WTC11 (cell line): ENCODE measurements around the gene SURF2. TPM values are rescaled to one million over a fixed set of nuclear protein-coding genes. Genes with fewer than 3 reads are reported as not detected.

Experiments used
- ATAC-seq: fragments of 200-7000 bp; cut with Tn5 transposase; 2 replicates; pipeline ENCODE4 v1.10.0; 2021; ENCODE audit warnings: mild to moderate bottlenecking, moderate library complexity
- CTCF ChIA-PET: fragments of 300-600 bp; sonication (Branson Sonifier 250); formaldehyde crosslinking; loops from one replicate; lab custom pipeline; 2021; ENCODE audit warnings: antibody characterized with exemption; lab: Charles Lee
- POLR2A ChIA-PET: fragments of 350-600 bp; sonication (Branson Sonifier 250); formaldehyde crosslinking; loops from one replicate; lab custom pipeline; 2021; ENCODE audit warnings: antibody characterized with exemption; lab: Charles Lee
- DNase-seq: peaks from one replicate; pipeline ENCODE4 v3.0.0; 2021; ENCODE audit warnings: low spot score
- H3K27ac Mint-ChIP-seq: 2 replicates; pipeline ENCODE4 v1.8.0; 2021; ENCODE audit warnings: mixed read lengths
- H3K27me3 Mint-ChIP-seq: 2 replicates; pipeline ENCODE4 v1.8.0; 2021; ENCODE audit warnings: low read depth, mild to moderate bottlenecking, moderate library complexity, mixed read lengths
- H3K36me3 Mint-ChIP-seq: 2 replicates; pipeline ENCODE4 v1.8.0; 2021; ENCODE audit warnings: mixed read lengths
- H3K4me1 Mint-ChIP-seq: 2 replicates; pipeline ENCODE4 v1.8.0; 2022; ENCODE audit warnings: mixed read lengths
- H3K4me3 Mint-ChIP-seq: 2 replicates; pipeline ENCODE4 v1.8.0; 2021; ENCODE audit warnings: mild to moderate bottlenecking, moderate library complexity, mixed read lengths
- H3K9me3 Mint-ChIP-seq: 2 replicates; pipeline ENCODE4 v1.8.0; 2021; ENCODE audit warnings: mixed read lengths
- CBFB ChIP-seq: sonication (generic); formaldehyde crosslinking; IDR thresholded peaks from 2 replicates; pipeline ENCODE4 v1.8.1; 2022; ENCODE audit warnings: mild to moderate bottlenecking, low read depth, missing genetic modification reagents
- EMX1 ChIP-seq: fragments of 250-450 bp; sonication (Bioruptor Pico); IDR thresholded peaks from 2 replicates; pipeline ENCODE4 v1.8.0; 2021; ENCODE audit warnings: mild to moderate bottlenecking
- ERG ChIP-seq: fragments of 250-450 bp; sonication (Bioruptor Pico); IDR thresholded peaks from 2 replicates; pipeline ENCODE4 v1.8.0; 2021; ENCODE audit warnings: mild to moderate bottlenecking
- FOXP4 ChIP-seq: sonication (generic); formaldehyde crosslinking; IDR thresholded peaks from 2 replicates; pipeline ENCODE4 v1.8.0; 2022; ENCODE audit warnings: mild to moderate bottlenecking, missing genetic modification reagents
- OVOL2 ChIP-seq: fragments of 250-450 bp; sonication (Bioruptor Pico); IDR thresholded peaks from 2 replicates; pipeline ENCODE4 v1.9.0; 2021; ENCODE audit warnings: mild to moderate bottlenecking, borderline replicate concordance
- SMAD4 ChIP-seq: sonication (generic); formaldehyde crosslinking; IDR thresholded peaks from 2 replicates; pipeline ENCODE4 v1.8.0; 2022; ENCODE audit warnings: mild to moderate bottlenecking, missing genetic modification reagents
- SOX15 ChIP-seq: fragments of 250-450 bp; sonication (Bioruptor Pico); IDR thresholded peaks from 2 replicates; pipeline ENCODE4 v1.9.0; 2021; ENCODE audit warnings: mild to moderate bottlenecking
- SP1 ChIP-seq: sonication (generic); formaldehyde crosslinking; conservative IDR thresholded peaks from 2 replicates; pipeline ENCODE4 v1.8.1; 2022; ENCODE audit warnings: missing genetic modification reagents
- TEAD1 ChIP-seq: sonication (generic); formaldehyde crosslinking; IDR thresholded peaks from 2 replicates; pipeline ENCODE4 v1.8.0; 2022; ENCODE audit warnings: mild to moderate bottlenecking, missing genetic modification reagents
- ZNF512 ChIP-seq: sonication (generic); formaldehyde crosslinking; IDR thresholded peaks from 2 replicates; pipeline ENCODE4 v1.8.1; 2022; ENCODE audit warnings: missing genetic modification reagents, borderline replicate concordance
- total RNA-seq: library from RNA; stranded (reverse); gene quantifications from 3 replicates; pipeline ENCODE4 v1.2.3, GENCODE V29; 2021
- TF ChIP-seq, protein P1 (sequence below): sonication (generic); formaldehyde crosslinking; IDR thresholded peaks from 2 replicates; pipeline ENCODE4 v1.8.1; 2023; ENCODE audit warnings: mild to moderate bottlenecking, moderate library complexity, missing genetic modification reagents
- TF ChIP-seq, protein P2 (sequence below): sonication (generic); formaldehyde crosslinking; IDR thresholded peaks from 2 replicates; pipeline ENCODE4 v1.8.1; 2023; ENCODE audit warnings: mild to moderate bottlenecking, missing genetic modification reagents, moderate library complexity

The SURF2 gene
- total RNA-seq, 1 experiment from 2014 or later = 33.3 TPM

- ChIA-PET POLR2A (interaction anchor here (1.0 kb wide), 1 partner anchor 27 kb away, joined by 3 read pairs; the partner anchor contains the start of genes MED22 and RPL7A), CTCF (interaction anchor here (0.6 to 1.3 kb wide), 4 partner anchors 27 to 231 kb away, joined by 3 to 5 read pairs (median 4); partner anchors contain the start of genes MED22 and RPL7A)
- no peak for ATAC-seq
These were observed 18.3 kb downstream of the SURF2 start for GRCh38 chr9:133374612-133375115.

GRCh38 chr9:133375116-133375723 lies 18.9 kb downstream of the SURF2 start:
- TF ChIP-seq FOXP4 (CRISPR knock-in tag) (no peak), ZNF512 (CRISPR knock-in tag) (no peak)
- TF ChIP-seq, protein P1, sequence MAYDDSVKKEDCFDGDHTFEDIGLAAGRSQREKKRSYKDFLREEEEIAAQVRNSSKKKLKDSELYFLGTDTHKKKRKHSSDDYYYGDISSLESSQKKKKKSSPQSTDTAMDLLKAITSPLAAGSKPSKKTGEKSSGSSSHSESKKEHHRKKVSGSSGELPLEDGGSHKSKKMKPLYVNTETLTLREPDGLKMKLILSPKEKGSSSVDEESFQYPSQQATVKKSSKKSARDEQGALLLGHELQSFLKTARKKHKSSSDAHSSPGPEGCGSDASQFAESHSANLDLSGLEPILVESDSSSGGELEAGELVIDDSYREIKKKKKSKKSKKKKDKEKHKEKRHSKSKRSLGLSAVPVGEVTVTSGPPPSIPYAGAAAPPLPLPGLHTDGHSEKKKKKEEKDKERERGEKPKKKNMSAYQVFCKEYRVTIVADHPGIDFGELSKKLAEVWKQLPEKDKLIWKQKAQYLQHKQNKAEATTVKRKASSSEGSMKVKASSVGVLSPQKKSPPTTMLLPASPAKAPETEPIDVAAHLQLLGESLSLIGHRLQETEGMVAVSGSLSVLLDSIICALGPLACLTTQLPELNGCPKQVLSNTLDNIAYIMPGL = 0 out of 2 replicates have a peak, but pooled peaks have one; percentile 17
- POLR2A ChIA-PET = interaction anchor here (1.0 kb wide), 1 partner anchor 27 kb away, joined by 3 read pairs; the partner anchor contains the start of genes MED22 and RPL7A
- H3K36me3 Mint-ChIP-seq = peaks cover 25% of the 10 kb centered on the region
- CTCF ChIA-PET = interaction anchor here (0.6 to 1.3 kb wide), 4 partner anchors 27 to 231 kb away, joined by 3 to 5 read pairs (median 4); partner anchors contain the start of genes MED22 and RPL7A
- H3K4me3 Mint-ChIP-seq = peak overlapping the region; percentile 98
- peaks cover 30% of the 10 kb centered on the region for H3K27me3 Mint-ChIP-seq
- ATAC-seq (peak; percentile 3), DNase-seq (peak; percentile 35)
- H3K4me1 Mint-ChIP-seq = peaks cover 17% of the 10 kb centered on the region
- peak overlapping the region; percentile 96 for H3K27ac Mint-ChIP-seq
- peaks cover 4% of the 10 kb centered on the region for H3K9me3 Mint-ChIP-seq

More at GRCh38 chr9:133374612-133375115, 18.3 kb downstream of the SURF2 start:
- H3K27me3 Mint-ChIP-seq = peaks cover 30% of the 10 kb centered on the region
- TF ChIP-seq, protein P2, sequence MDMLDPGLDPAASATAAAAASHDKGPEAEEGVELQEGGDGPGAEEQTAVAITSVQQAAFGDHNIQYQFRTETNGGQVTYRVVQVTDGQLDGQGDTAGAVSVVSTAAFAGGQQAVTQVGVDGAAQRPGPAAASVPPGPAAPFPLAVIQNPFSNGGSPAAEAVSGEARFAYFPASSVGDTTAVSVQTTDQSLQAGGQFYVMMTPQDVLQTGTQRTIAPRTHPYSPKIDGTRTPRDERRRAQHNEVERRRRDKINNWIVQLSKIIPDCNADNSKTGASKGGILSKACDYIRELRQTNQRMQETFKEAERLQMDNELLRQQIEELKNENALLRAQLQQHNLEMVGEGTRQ (CRISPR knock-in tag) = no peak
- no peak for TF ChIP-seq EMX1
- TF ChIP-seq SP1 (CRISPR knock-in tag) = no peak
- no peak for TF ChIP-seq ERG
- no peak for TF ChIP-seq OVOL2 (CRISPR knock-in tag)
- TF ChIP-seq SMAD4 (CRISPR knock-in tag) = no peak
- TF ChIP-seq SOX15 (CRISPR knock-in tag) = no peak
- no peak for TF ChIP-seq CBFB
- no peak for TF ChIP-seq TEAD1
- H3K4me1 Mint-ChIP-seq = peaks cover 17% of the 10 kb centered on the region
- peak overlapping the region; percentile 96 for H3K27ac Mint-ChIP-seq
- peaks cover 29% of the 10 kb centered on the region for H3K36me3 Mint-ChIP-seq
- H3K9me3 Mint-ChIP-seq = peaks cover 4% of the 10 kb centered on the region
- DNase-seq = no peak
- H3K4me3 Mint-ChIP-seq = peak overlapping the region; percentile 98
